Suprapubic skin (tissue), 4 donors: Measurements from ENCODE around the gene CECR2. TPM values are rescaled to one million over a fixed set of nuclear protein-coding genes. Genes with fewer than 3 reads are reported as not detected.

ENCODE experiments used
- DNase-seq, 2 donors: peaks; one replicate each; pipeline ENCODE4 v3.0.0-alpha.2; 2019; ENCODE audit warnings: low spot score in 2 of 2
- H3K27ac ChIP-seq: fragments of 200-600 bp; sonication (generic); one replicate; pipeline ENCODE4 v1.5.1; 2019
- H3K27me3 ChIP-seq: fragments of 200-600 bp; sonication (generic); one replicate; pipeline ENCODE4 v1.5.1; 2019
- H3K36me3 ChIP-seq: fragments of 200-600 bp; sonication (generic); one replicate; pipeline ENCODE4 v1.5.1; 2019
- H3K4me1 ChIP-seq: fragments of 200-600 bp; sonication (generic); one replicate; pipeline ENCODE4 v1.5.1; 2019
- H3K4me3 ChIP-seq: fragments of 200-600 bp; sonication (generic); one replicate; pipeline ENCODE4 v1.5.1; 2019; ENCODE audit warnings: mild to moderate bottlenecking
- H3K9me3 ChIP-seq: fragments of 200-600 bp; sonication (generic); one replicate; pipeline ENCODE4 v1.5.1; 2019
- EP300 ChIP-seq: sonication (generic); formaldehyde crosslinking; IDR thresholded peaks from one replicate; pipeline ENCODE4 v1.6.1; 2017; ENCODE audit warnings: antibody characterized with exemption
- POLR2A ChIP-seq, 2 donors: fragments of 450-650 bp; IDR thresholded peaks; one replicate each; pipeline ENCODE4 v1.6.1; 2017; ENCODE audit warnings: antibody characterized with exemption in 2 of 2, mild to moderate bottlenecking in 2 of 2, moderate library complexity in 2 of 2
- POLR2AphosphoS5 ChIP-seq, 3 donors: sonication (generic); formaldehyde crosslinking; IDR thresholded peaks; one replicate each; pipeline ENCODE4 v1.6.1; 2017; ENCODE audit warnings: antibody characterized with exemption in 3 of 3
- WGBS: methylation state at CpG from one replicate; pipeline ENCODE4 v1.1.5; 2018; 5-methylcytosine and 5-hydroxymethylcytosine counted together
- total RNA-seq, 4 donors: library from RNA; depleted of rRNA; stranded (reverse); fragments of >200 nt; gene quantifications; one replicate each; pipeline ENCODE4 v1.1.0, GENCODE V29; 2016
- TF ChIP-seq, protein P1 (sequence below), 2 donors: fragments of 200-600 bp in 1 of 2; fragments of 450-650 bp in 1 of 2; sonication (generic) in 1 of 2; IDR thresholded peaks; one replicate each; pipeline ENCODE4 v1.5.1; 2016 to 2019; ENCODE audit warnings: antibody characterized with exemption in 2 of 2, mild to moderate bottlenecking in 1 of 2, moderate library complexity in 1 of 2

Gene CECR2
- total RNA-seq, 4 donors from 2014 or later: 2.5 to 3.9 (median 3.7) TPM

DNA sequence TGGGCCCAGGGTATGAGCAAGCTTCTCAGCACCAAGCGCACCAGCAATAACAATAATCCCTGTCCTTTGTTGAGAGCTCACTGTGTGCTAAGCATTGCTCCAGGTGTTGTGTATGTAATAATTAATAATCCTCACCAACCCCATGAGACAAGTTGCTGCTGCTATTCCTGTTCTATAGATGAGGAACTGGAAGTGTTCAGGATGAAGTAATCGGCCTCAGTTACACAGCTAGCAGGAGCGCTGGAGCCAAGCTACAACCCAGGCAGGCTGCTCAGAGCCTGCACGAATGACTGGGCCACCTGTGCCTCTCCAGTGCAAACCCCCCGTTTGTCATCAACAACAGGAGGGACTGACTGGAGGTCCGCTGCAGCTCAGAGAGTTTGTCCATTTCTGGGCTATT is 35.2 kb upstream of the CECR2 start:
- no peak for DNase-seq
- Histone ChIP-seq H3K9me3 (no peaks in the 10 kb centered on the region), H3K27ac (no peak overlapping the region), H3K27me3 (peaks cover 8% of the 10 kb centered on the region), H3K36me3 (no peaks in the 10 kb centered on the region), H3K4me3 (no peak overlapping the region), H3K4me1 (no peaks in the 10 kb centered on the region)
- 83% methylated on average over 6 of the region's 6 CpGs for WGBS
- TF ChIP-seq POLR2AphosphoS5 (IDR thresholded peaks at IDR 0.05) (no peak), EP300 (no peak), POLR2A (IDR thresholded peaks at IDR 0.05) (no peak)
- TF ChIP-seq, protein P1, sequence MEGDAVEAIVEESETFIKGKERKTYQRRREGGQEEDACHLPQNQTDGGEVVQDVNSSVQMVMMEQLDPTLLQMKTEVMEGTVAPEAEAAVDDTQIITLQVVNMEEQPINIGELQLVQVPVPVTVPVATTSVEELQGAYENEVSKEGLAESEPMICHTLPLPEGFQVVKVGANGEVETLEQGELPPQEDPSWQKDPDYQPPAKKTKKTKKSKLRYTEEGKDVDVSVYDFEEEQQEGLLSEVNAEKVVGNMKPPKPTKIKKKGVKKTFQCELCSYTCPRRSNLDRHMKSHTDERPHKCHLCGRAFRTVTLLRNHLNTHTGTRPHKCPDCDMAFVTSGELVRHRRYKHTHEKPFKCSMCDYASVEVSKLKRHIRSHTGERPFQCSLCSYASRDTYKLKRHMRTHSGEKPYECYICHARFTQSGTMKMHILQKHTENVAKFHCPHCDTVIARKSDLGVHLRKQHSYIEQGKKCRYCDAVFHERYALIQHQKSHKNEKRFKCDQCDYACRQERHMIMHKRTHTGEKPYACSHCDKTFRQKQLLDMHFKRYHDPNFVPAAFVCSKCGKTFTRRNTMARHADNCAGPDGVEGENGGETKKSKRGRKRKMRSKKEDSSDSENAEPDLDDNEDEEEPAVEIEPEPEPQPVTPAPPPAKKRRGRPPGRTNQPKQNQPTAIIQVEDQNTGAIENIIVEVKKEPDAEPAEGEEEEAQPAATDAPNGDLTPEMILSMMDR (IDR thresholded peaks at IDR 0.05): no peak

DNA sequence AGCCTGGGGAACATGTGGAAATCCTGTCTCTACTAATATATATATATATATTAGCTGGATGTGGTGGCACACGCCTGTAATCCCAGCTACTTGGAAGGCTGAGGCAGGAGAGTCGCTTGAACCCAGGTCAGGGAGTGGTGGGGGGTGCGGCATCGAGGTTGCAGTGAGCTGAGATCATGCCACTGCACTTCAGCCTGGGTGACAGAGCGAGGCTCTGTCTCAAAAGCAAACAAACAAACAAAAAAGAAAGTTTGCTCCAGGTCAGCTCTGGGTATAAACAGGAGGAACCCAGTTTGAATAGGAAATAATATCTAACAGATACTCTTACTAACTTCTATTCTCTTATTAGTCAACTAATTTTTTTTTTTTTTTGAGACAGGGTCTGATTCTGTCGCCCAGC is 34.3 kb upstream of the CECR2 start:
- no peak overlapping the region for H3K4me3 ChIP-seq
- H3K9me3 ChIP-seq: no peaks in the 10 kb centered on the region
- H3K4me1 ChIP-seq: no peaks in the 10 kb centered on the region
- no peaks in the 10 kb centered on the region for H3K36me3 ChIP-seq
- TF ChIP-seq POLR2AphosphoS5 (IDR thresholded peaks at IDR 0.05): no peak
- TF ChIP-seq POLR2A (IDR thresholded peaks at IDR 0.05): no peak
- TF ChIP-seq, protein P1 (IDR thresholded peaks at IDR 0.05): no peak
- TF ChIP-seq EP300: no peak
- WGBS: 89% methylated on average over 6 of the region's 6 CpGs
- no peak for DNase-seq
- H3K27me3 ChIP-seq: peaks cover 9% of the 10 kb centered on the region
- no peak overlapping the region for H3K27ac ChIP-seq

DNA sequence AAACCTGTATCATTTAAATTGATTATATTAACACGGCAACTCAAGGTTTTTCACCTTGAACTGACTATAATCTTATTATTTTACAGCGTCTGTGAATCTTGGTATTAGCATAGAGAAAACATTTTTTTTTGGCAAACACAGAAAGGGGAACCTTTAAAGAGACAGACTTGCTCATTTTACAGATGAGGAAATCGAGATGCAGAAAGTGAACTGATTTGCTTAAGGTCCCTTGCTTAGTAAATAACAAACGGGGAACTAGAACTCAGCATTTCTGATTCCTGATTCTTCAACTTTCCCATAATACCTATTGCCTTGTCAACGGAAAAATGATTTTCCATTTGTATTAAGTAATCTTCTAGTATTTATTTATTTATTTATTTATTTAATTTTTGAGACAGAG is 33.2 kb upstream of the CECR2 start:
- no peaks in the 10 kb centered on the region for H3K4me1 ChIP-seq
- WGBS: 60% methylated on average over 5 of the region's 5 CpGs

DNA sequence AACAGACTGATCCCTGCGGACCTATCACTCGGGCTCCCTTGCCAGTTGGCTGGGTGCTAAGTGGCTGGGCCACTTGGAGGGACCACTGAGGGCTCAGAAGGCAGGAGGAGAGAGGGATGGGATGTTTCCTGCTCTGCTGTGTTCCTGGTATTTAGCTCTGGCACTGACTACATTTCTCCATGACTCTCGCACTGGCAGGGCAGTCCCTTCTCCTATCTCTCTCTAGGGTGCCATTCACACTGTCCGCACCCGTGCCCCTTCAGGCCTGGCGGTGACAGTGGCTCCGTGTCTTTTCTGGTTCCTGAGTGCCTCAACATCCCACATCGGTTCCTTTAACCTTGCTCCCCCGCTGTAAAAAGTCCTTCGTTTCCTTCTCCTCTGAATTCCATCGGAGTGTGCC is 31.6 kb upstream of the CECR2 start:
- no peak for DNase-seq
- H3K4me3 ChIP-seq: no peak overlapping the region
- peaks cover 9% of the 10 kb centered on the region for H3K27me3 ChIP-seq
- no peaks in the 10 kb centered on the region for H3K4me1 ChIP-seq
- H3K27ac ChIP-seq: no peak overlapping the region
- no peak for TF ChIP-seq POLR2A (IDR thresholded peaks at IDR 0.05)
- TF ChIP-seq EP300: no peak
- TF ChIP-seq POLR2AphosphoS5 (IDR thresholded peaks at IDR 0.05): no peak
- TF ChIP-seq, protein P1 (IDR thresholded peaks at IDR 0.05): no peak
- 70% methylated on average over 11 of the region's 11 CpGs for WGBS
- H3K9me3 ChIP-seq: no peaks in the 10 kb centered on the region
- H3K36me3 ChIP-seq: no peaks in the 10 kb centered on the region

More for the DNA sequence above, 33.2 kb upstream of the CECR2 start:
- Histone ChIP-seq H3K36me3 (no peaks in the 10 kb centered on the region), H3K27me3 (peaks cover 9% of the 10 kb centered on the region), H3K9me3 (no peaks in the 10 kb centered on the region), H3K4me3 (no peak overlapping the region), H3K27ac (no peak overlapping the region)
- TF ChIP-seq POLR2A (IDR thresholded peaks at IDR 0.05) (no peak), POLR2AphosphoS5 (IDR thresholded peaks at IDR 0.05) (no peak), EP300 (no peak)
- TF ChIP-seq, protein P1 (IDR thresholded peaks at IDR 0.05): no peak
- no peak for DNase-seq

DNA sequence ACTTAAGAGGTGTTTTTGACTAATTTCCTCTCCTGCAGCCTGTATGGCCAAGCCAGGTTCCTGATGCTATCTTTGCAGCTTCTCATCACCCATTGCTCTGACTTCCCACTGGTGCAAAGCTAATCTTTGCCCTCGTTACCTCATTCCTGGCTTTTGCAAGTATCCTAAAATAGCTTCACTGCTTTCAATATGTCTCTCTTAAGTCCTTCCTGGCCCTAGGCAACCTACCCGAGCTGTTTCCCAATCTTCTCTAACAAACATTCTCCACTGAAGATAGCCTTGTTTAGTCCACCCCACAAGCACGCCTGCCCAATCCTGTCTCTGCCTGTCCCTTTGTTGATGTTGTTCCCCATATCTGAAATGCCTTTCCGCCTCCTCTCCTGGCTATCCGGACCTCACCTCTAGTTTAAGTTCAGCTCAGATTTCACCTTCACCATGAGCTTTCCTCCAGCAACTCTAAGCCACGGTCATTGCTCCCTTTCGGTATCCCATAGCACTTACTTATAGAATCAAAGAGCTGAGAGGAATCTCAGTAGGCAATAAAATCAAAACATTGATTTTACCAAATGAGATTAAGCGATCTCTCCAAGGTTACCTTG is 30.1 kb upstream of the CECR2 start:
- H3K27me3 ChIP-seq: peaks cover 9% of the 10 kb centered on the region
- no peaks in the 10 kb centered on the region for H3K4me1 ChIP-seq
- DNase-seq: no peak
- no peak overlapping the region for H3K4me3 ChIP-seq
- TF ChIP-seq, protein P1 (IDR thresholded peaks at IDR 0.05): no peak
- TF ChIP-seq POLR2A (IDR thresholded peaks at IDR 0.05) (no peak), EP300 (no peak), POLR2AphosphoS5 (IDR thresholded peaks at IDR 0.05) (no peak)
- H3K27ac ChIP-seq: no peak overlapping the region
- no peaks in the 10 kb centered on the region for H3K36me3 ChIP-seq
- 61% methylated on average over 8 of the region's 8 CpGs for WGBS
- H3K9me3 ChIP-seq: no peaks in the 10 kb centered on the region
